HepG2 (cell line): ENCODE results near the gene LSM5. TPM values are rescaled to one million over a fixed set of nuclear protein-coding genes. Genes with fewer than 3 reads are reported as not detected.

Source experiments
- BRF2 ChIP-seq: sonication (generic); formaldehyde crosslinking; IDR thresholded peaks from 2 replicates; pipeline ENCODE4 v1.8.1; 2022; ENCODE audit warnings: mild to moderate bottlenecking, missing genetic modification reagents
- CENPX ChIP-seq: sonication (generic); formaldehyde crosslinking; IDR thresholded peaks from 2 replicates; pipeline ENCODE4 v1.9.0; 2021; ENCODE audit warnings: mild to moderate bottlenecking, missing genetic modification reagents, moderate library complexity
- DR1 ChIP-seq: sonication (generic); formaldehyde crosslinking; IDR thresholded peaks from 2 replicates; pipeline ENCODE4 v1.8.0; 2021; ENCODE audit warnings: mild to moderate bottlenecking, missing genetic modification reagents, inconsistent platforms
- EEA1 ChIP-seq: sonication (generic); formaldehyde crosslinking; IDR thresholded peaks from 2 replicates; pipeline ENCODE4 v1.5.1; 2020; ENCODE audit warnings: mild to moderate bottlenecking, missing genetic modification reagents, borderline replicate concordance
- FOXK1 ChIP-seq: sonication (generic); formaldehyde crosslinking; IDR thresholded peaks from 2 replicates; pipeline ENCODE4 v1.4.0; 2020; ENCODE audit warnings: low read depth, missing genetic modification reagents, borderline replicate concordance
- MAFF ChIP-seq: IDR thresholded peaks from 2 replicates; pipeline ENCODE4 v1.6.1; 2011; ENCODE audit warnings: low read depth, low read length, improper control_type of control experiment
- RBFOX2 ChIP-seq: fragments of 200-400 bp; formaldehyde crosslinking; IDR thresholded peaks from 2 replicates; pipeline ENCODE4 v1.6.1; 2017; ENCODE audit warnings: low read depth, mild to moderate bottlenecking, low read length
- SYNCRIP ChIP-seq: fragments of 200-400 bp; formaldehyde crosslinking; IDR thresholded peaks from 2 replicates; pipeline ENCODE4 v1.6.1; 2018; ENCODE audit warnings: mild to moderate bottlenecking, low read depth, low read length; ENCODE audit not compliant: insufficient read depth
- ZNF138 ChIP-seq: sonication (generic); formaldehyde crosslinking; IDR thresholded peaks from 2 replicates; pipeline ENCODE4 v1.5.0; 2020; ENCODE audit warnings: mild to moderate bottlenecking, low read depth, missing genetic modification reagents
- ZNF446 ChIP-seq: sonication (generic); formaldehyde crosslinking; IDR thresholded peaks from 2 replicates; pipeline ENCODE4 v1.5.0; 2020; ENCODE audit warnings: mild to moderate bottlenecking, missing genetic modification reagents
- ZNF564 ChIP-seq: sonication (generic); formaldehyde crosslinking; IDR thresholded peaks from 2 replicates; pipeline ENCODE4 v1.8.1; 2023; ENCODE audit warnings: mild to moderate bottlenecking, missing genetic modification reagents
- polyA plus RNA-seq, 8 experiments: library from polyadenylated mRNA; depleted of rRNA in 3 of 8; stranded (reverse) in 7 of 8; unstranded in 1 of 8; fragments of >200 nt; fragmentation: Illumina TruSeq in 4 of 8; extraction: Trizol in 4 of 8; gene quantifications; 2 replicates each; pipeline versions ENCODE4 v1.2.1 to v1.2.3, GENCODE V29; 2011 to 2016; ENCODE audit warnings: low read depth in 4 of 8, missing spikeins in 1 of 8, mixed read lengths in 1 of 8; ENCODE audit not compliant: insufficient read depth in 1 of 8
- total RNA-seq, 5 experiments: library from RNA; depleted of rRNA; stranded (reverse); fragments of >200 nt; fragmentation: Illumina TruSeq; extraction: Trizol; gene quantifications; 2 replicates each; pipeline ENCODE4 v1.2.3, GENCODE V29; 2016; ENCODE audit warnings: low read depth in 1 of 5
- TF ChIP-seq, protein P1 (sequence below): sonication (generic); formaldehyde crosslinking; IDR thresholded peaks from 2 replicates; pipeline ENCODE4 v1.4.0; 2020; ENCODE audit warnings: missing genetic modification reagents, borderline replicate concordance
- TF ChIP-seq, protein P2 (sequence below): IDR thresholded peaks from 2 replicates; pipeline ENCODE4 v1.6.1; 2016
- TF ChIP-seq, protein P3 (sequence below): sonication (generic); formaldehyde crosslinking; IDR thresholded peaks from 2 replicates; pipeline ENCODE4 v1.5.0; 2020; ENCODE audit warnings: missing genetic modification reagents
- TF ChIP-seq, protein P4 (sequence below): sonication (generic); formaldehyde crosslinking; IDR thresholded peaks from 2 replicates; pipeline ENCODE4 v1.4.0; 2020; ENCODE audit warnings: missing genetic modification reagents
- TF ChIP-seq, protein P5 (sequence below): IDR thresholded peaks from 2 replicates; pipeline ENCODE4 v1.6.1; 2016; ENCODE audit warnings: mild to moderate bottlenecking
- TF ChIP-seq, protein P6 (sequence below): sonication (generic); formaldehyde crosslinking; IDR thresholded peaks from 2 replicates; pipeline ENCODE4 v1.9.0; 2021; ENCODE audit warnings: missing genetic modification reagents, borderline replicate concordance

The LSM5 gene
- total and polyA plus RNA-seq, 2 of the 13 experiments (the other 11 are each of a cell fraction or from before 2014, with no cell fraction given) = 30.3 to 183 TPM

- TF ChIP-seq, protein P1, sequence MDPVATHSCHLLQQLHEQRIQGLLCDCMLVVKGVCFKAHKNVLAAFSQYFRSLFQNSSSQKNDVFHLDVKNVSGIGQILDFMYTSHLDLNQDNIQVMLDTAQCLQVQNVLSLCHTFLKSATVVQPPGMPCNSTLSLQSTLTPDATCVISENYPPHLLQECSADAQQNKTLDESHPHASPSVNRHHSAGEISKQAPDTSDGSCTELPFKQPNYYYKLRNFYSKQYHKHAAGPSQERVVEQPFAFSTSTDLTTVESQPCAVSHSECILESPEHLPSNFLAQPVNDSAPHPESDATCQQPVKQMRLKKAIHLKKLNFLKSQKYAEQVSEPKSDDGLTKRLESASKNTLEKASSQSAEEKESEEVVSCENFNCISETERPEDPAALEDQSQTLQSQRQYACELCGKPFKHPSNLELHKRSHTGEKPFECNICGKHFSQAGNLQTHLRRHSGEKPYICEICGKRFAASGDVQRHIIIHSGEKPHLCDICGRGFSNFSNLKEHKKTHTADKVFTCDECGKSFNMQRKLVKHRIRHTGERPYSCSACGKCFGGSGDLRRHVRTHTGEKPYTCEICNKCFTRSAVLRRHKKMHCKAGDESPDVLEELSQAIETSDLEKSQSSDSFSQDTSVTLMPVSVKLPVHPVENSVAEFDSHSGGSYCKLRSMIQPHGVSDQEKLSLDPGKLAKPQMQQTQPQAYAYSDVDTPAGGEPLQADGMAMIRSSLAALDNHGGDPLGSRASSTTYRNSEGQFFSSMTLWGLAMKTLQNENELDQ (CRISPR knock-in tag) = peak; percentile 84
- TF ChIP-seq EEA1 (peak; percentile 86; the same call in 1 of the 2 replicates), MAFF (peak; percentile 51), RBFOX2 (peak; percentile 74), DR1 (0 out of 2 replicates have a peak, but pooled peaks have one; percentile 79), CENPX (CRISPR knock-in tag) (no peak), FOXK1 (CRISPR knock-in tag) (peak; percentile 91; the same call in 1 of the 2 replicates), ZNF564 (CRISPR knock-in tag) (peak; percentile 69; the same call in 1 of the 2 replicates), BRF2 (CRISPR knock-in tag) (peak; percentile 63; the same call in 1 of the 2 replicates), ZNF446 (CRISPR knock-in tag) (peak; percentile 53; the same call in 1 of the 2 replicates), SYNCRIP (no peak), ZNF138 (no peak)
- TF ChIP-seq, protein P2, sequence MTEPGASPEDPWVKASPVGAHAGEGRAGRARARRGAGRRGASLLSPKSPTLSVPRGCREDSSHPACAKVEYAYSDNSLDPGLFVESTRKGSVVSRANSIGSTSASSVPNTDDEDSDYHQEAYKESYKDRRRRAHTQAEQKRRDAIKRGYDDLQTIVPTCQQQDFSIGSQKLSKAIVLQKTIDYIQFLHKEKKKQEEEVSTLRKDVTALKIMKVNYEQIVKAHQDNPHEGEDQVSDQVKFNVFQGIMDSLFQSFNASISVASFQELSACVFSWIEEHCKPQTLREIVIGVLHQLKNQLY (CRISPR knock-in tag) = no peak
- TF ChIP-seq, protein P3, sequence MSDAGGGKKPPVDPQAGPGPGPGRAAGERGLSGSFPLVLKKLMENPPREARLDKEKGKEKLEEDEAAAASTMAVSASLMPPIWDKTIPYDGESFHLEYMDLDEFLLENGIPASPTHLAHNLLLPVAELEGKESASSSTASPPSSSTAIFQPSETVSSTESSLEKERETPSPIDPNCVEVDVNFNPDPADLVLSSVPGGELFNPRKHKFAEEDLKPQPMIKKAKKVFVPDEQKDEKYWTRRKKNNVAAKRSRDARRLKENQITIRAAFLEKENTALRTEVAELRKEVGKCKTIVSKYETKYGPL (CRISPR knock-in tag) = 0 out of 2 replicates have a peak, but pooled peaks have one; percentile 70
- TF ChIP-seq, protein P4, sequence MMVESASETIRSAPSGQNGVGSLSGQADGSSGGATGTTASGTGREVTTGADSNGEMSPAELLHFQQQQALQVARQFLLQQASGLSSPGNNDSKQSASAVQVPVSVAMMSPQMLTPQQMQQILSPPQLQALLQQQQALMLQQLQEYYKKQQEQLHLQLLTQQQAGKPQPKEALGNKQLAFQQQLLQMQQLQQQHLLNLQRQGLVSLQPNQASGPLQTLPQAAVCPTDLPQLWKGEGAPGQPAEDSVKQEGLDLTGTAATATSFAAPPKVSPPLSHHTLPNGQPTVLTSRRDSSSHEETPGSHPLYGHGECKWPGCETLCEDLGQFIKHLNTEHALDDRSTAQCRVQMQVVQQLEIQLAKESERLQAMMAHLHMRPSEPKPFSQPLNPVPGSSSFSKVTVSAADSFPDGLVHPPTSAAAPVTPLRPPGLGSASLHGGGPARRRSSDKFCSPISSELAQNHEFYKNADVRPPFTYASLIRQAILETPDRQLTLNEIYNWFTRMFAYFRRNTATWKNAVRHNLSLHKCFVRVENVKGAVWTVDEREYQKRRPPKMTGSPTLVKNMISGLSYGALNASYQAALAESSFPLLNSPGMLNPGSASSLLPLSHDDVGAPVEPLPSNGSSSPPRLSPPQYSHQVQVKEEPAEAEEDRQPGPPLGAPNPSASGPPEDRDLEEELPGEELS (CRISPR knock-in tag) = peak; percentile 65; the same call in 1 of the 2 replicates
- TF ChIP-seq, protein P5, sequence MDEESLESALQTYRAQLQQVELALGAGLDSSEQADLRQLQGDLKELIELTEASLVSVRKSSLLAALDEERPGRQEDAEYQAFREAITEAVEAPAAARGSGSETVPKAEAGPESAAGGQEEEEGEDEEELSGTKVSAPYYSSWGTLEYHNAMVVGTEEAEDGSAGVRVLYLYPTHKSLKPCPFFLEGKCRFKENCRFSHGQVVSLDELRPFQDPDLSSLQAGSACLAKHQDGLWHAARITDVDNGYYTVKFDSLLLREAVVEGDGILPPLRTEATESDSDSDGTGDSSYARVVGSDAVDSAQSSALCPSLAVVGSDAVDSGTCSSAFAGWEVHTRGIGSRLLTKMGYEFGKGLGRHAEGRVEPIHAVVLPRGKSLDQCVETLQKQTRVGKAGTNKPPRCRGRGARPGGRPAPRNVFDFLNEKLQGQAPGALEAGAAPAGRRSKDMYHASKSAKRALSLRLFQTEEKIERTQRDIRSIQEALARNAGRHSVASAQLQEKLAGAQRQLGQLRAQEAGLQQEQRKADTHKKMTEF (CRISPR knock-in tag) = peak; percentile 87
- TF ChIP-seq, protein P6, sequence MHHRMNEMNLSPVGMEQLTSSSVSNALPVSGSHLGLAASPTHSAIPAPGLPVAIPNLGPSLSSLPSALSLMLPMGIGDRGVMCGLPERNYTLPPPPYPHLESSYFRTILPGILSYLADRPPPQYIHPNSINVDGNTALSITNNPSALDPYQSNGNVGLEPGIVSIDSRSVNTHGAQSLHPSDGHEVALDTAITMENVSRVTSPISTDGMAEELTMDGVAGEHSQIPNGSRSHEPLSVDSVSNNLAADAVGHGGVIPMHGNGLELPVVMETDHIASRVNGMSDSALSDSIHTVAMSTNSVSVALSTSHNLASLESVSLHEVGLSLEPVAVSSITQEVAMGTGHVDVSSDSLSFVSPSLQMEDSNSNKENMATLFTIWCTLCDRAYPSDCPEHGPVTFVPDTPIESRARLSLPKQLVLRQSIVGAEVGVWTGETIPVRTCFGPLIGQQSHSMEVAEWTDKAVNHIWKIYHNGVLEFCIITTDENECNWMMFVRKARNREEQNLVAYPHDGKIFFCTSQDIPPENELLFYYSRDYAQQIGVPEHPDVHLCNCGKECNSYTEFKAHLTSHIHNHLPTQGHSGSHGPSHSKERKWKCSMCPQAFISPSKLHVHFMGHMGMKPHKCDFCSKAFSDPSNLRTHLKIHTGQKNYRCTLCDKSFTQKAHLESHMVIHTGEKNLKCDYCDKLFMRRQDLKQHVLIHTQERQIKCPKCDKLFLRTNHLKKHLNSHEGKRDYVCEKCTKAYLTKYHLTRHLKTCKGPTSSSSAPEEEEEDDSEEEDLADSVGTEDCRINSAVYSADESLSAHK = 0 out of 2 replicates have a peak, but pooled peaks have one; percentile 37
These were observed at the start of gene LSM5 (continued) for GRCh38 chr7:32490127-32490796.
